Gastroesophageal sphincter (tissue), 3 donors: ENCODE measurements around the gene EML1.

ENCODE experiments used
- POLR2A ChIP-seq, 2 donors: fragments of 450-650 bp; IDR thresholded peaks; one replicate each; pipeline ENCODE4 v1.6.1; 2017; ENCODE audit warnings: antibody characterized with exemption in 2 of 2, mild to moderate bottlenecking in 2 of 2, moderate library complexity in 1 of 2
- TF ChIP-seq, protein P1 (sequence below), 4 experiments: fragments of 200-600 bp in 2 of 4; fragments of 450-650 bp in 2 of 4; sonication (generic) in 1 of 4; IDR thresholded peaks; one replicate each; pipeline ENCODE4 v1.5.1; 2017 to 2019; ENCODE audit warnings: antibody characterized with exemption in 4 of 4, mild to moderate bottlenecking in 2 of 4, moderate library complexity in 2 of 4

DNA sequence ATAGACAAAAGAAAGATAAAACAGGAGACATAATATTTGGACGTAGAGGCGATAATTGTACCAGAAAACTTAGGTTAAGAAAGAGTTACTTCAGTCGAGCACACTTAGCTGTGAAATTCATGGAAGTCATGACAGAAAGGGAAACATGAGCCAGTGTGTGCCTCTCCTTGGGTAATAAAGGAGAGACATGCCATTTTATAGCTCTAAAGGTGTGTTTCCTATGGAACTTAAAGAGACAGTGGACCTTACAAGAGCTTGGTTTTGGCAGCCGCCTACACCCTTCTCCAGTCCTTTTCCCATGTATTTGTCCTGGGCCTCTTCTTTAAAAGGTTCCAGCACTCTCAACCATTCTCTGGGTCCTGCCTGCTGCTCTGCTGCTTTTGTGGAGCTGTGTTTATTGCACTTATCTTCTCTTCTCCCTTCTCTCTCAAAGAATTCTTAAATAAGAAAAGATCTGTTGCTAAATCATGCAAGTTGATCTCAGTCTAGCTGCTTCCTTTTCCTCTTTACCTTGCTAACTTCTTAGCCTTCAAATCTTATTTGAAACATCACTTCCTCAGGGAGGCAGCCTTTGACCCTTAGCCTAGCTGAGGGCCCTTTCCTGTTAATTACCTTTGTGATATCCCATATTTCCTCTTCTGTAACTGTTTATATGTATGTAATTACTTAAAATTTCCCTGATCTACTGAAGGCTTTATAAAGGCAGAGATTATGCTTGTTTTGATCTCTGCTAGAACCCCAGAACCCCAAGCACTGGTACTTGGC lies 190.2 kb downstream of the EML1 start:
- TF ChIP-seq, protein P1, sequence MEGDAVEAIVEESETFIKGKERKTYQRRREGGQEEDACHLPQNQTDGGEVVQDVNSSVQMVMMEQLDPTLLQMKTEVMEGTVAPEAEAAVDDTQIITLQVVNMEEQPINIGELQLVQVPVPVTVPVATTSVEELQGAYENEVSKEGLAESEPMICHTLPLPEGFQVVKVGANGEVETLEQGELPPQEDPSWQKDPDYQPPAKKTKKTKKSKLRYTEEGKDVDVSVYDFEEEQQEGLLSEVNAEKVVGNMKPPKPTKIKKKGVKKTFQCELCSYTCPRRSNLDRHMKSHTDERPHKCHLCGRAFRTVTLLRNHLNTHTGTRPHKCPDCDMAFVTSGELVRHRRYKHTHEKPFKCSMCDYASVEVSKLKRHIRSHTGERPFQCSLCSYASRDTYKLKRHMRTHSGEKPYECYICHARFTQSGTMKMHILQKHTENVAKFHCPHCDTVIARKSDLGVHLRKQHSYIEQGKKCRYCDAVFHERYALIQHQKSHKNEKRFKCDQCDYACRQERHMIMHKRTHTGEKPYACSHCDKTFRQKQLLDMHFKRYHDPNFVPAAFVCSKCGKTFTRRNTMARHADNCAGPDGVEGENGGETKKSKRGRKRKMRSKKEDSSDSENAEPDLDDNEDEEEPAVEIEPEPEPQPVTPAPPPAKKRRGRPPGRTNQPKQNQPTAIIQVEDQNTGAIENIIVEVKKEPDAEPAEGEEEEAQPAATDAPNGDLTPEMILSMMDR (IDR thresholded peaks at IDR 0.05) = no peak
- TF ChIP-seq POLR2A (IDR thresholded peaks at IDR 0.05) = no peak
